ENCODE measurements around the gene SMCO2. TPM values are rescaled to one million over a fixed set of nuclear protein-coding genes. Genes with fewer than 3 reads are reported as not detected.

The SMCO2 gene
- total RNA-seq, 2 donors from 2014 or later: 0.31 to 1.0 TPM

DNA sequence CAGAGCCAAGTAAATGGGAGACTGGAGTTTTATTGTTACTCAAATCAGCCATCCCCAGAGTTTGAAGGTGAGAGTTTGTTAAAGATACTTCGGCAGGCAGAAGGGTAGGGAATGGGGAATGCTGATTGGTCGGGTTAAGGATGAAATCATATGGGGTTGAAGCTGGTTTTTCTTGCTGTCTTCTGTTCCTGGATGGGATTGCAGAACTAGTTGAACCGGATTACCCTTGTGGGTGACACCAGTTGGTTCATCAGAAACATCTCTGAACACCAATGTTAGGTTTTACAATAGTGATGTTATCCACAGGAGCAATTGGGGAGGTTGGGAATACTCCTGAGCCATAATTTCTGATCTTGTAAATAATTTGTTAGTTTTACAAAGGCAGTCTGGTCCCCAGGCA lies 18.7 kb upstream of the SMCO2 start:
- no peak for DNase-seq
- 86 to 93% methylated on average over 2 to 3 of the region's 3 CpGs for WGBS, 2 experiments (ENCODE audit: insufficient coverage in 1 of 2, insufficient read length in 1 of 2)
- TF ChIP-seq, protein P1, sequence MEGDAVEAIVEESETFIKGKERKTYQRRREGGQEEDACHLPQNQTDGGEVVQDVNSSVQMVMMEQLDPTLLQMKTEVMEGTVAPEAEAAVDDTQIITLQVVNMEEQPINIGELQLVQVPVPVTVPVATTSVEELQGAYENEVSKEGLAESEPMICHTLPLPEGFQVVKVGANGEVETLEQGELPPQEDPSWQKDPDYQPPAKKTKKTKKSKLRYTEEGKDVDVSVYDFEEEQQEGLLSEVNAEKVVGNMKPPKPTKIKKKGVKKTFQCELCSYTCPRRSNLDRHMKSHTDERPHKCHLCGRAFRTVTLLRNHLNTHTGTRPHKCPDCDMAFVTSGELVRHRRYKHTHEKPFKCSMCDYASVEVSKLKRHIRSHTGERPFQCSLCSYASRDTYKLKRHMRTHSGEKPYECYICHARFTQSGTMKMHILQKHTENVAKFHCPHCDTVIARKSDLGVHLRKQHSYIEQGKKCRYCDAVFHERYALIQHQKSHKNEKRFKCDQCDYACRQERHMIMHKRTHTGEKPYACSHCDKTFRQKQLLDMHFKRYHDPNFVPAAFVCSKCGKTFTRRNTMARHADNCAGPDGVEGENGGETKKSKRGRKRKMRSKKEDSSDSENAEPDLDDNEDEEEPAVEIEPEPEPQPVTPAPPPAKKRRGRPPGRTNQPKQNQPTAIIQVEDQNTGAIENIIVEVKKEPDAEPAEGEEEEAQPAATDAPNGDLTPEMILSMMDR (conservative IDR thresholded peaks at IDR 0.05): no peak
- Mint-ChIP-seq H3K36me3 (ENCODE audit: low read depth) (peaks cover 2% of the 10 kb centered on the region), H3K27ac (no peak overlapping the region), H3K27me3 (ENCODE audit: insufficient read depth) (no peaks in the 10 kb centered on the region), H3K4me1 (peaks cover 17% of the 10 kb centered on the region), H3K9me3 (peaks cover 9% of the 10 kb centered on the region), H3K4me3 (no peak overlapping the region)
- Histone ChIP-seq H3K36me3 (ENCODE audit: control insufficient read depth, insufficient read depth, low read length) (no peaks in the 10 kb centered on the region), H3K9ac (ENCODE audit: extremely low read depth, low read length, poor library complexity, severe bottlenecking) (no peak overlapping the region), H3K9me3 (ENCODE audit: control insufficient read depth, low read length) (no peaks in the 10 kb centered on the region), H3K27me3 (ENCODE audit: control insufficient read depth, insufficient read depth, low read length, poor library complexity, severe bottlenecking) (no peaks in the 10 kb centered on the region), H3K4me3 (ENCODE audit: low read length) (no peak overlapping the region), H3K27ac (ENCODE audit: low read depth, low read length) (no peak overlapping the region), H3K4me1 (ENCODE audit: control insufficient read depth, insufficient read depth, low read length) (no peaks in the 10 kb centered on the region)

DNA sequence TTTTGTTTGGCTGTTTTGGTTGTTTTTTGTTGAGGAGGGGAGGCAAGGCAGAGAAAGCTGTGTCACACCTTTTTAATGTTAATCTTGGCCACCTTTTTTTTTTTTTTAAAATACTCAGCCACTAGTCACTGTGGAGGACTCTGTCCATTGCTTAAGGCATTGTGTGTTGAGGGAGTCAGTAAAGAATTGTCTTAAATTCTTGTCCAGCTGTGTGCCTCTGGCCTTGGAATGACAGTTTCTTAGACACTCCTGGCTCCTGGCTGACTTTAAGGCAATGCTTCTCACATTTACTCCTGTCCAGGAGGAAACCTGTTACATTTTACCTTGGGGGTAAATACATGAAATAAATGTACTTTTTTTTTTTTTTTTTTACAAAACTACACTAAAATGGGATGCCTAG lies 18.1 kb upstream of the SMCO2 start:
- Histone ChIP-seq H3K9ac (ENCODE audit: extremely low read depth, low read length, poor library complexity, severe bottlenecking) (no peak overlapping the region), H3K27ac (ENCODE audit: low read depth, low read length) (no peak overlapping the region), H3K27me3 (ENCODE audit: control insufficient read depth, insufficient read depth, low read length, poor library complexity, severe bottlenecking) (no peaks in the 10 kb centered on the region), H3K36me3 (ENCODE audit: control insufficient read depth, insufficient read depth, low read length) (no peaks in the 10 kb centered on the region), H3K4me3 (ENCODE audit: low read length) (no peak overlapping the region), H3K4me1 (ENCODE audit: control insufficient read depth, insufficient read depth, low read length) (no peaks in the 10 kb centered on the region), H3K9me3 (ENCODE audit: control insufficient read depth, low read length) (no peaks in the 10 kb centered on the region)
- no peak overlapping the region for H3K27ac Mint-ChIP-seq
- H3K36me3 Mint-ChIP-seq (ENCODE audit: low read depth): peaks cover 2% of the 10 kb centered on the region
- DNase-seq: no peak
- H3K27me3 Mint-ChIP-seq (ENCODE audit: insufficient read depth): no peaks in the 10 kb centered on the region
- peaks cover 17% of the 10 kb centered on the region for H3K4me1 Mint-ChIP-seq
- no peak overlapping the region for H3K4me3 Mint-ChIP-seq
- TF ChIP-seq, protein P1 (conservative IDR thresholded peaks at IDR 0.05): no peak
- H3K9me3 Mint-ChIP-seq: peaks cover 9% of the 10 kb centered on the region

DNA sequence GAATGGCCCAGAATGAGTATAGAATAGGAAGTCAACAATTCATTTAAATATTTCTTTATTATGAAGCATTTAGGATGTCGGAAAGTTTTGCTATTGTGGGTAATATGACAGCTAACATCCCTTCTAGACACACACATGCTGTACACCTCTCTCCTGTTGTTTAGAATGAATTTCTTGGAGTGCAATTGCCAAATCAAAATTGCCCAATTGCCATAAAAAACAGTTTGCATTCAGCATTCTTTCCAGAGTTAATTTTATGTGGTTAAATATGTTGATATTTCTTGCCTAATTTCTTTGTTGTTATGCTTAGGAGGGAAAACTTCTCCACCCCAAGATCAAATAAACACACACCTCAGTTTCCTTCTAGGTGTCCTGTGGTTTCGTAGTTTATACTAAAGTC lies 16.9 kb upstream of the SMCO2 start:
- Mint-ChIP-seq H3K36me3 (ENCODE audit: low read depth) (peaks cover 2% of the 10 kb centered on the region), H3K4me1 (peaks cover 15% of the 10 kb centered on the region), H3K4me3 (no peak overlapping the region), H3K27ac (no peak overlapping the region), H3K9me3 (peaks cover 9% of the 10 kb centered on the region), H3K27me3 (ENCODE audit: insufficient read depth) (no peaks in the 10 kb centered on the region)
- Histone ChIP-seq H3K9ac (ENCODE audit: extremely low read depth, low read length, poor library complexity, severe bottlenecking) (no peak overlapping the region), H3K27ac (ENCODE audit: low read depth, low read length) (no peak overlapping the region), H3K9me3 (ENCODE audit: control insufficient read depth, low read length) (no peaks in the 10 kb centered on the region), H3K27me3 (ENCODE audit: control insufficient read depth, insufficient read depth, low read length, poor library complexity, severe bottlenecking) (no peaks in the 10 kb centered on the region), H3K4me3 (ENCODE audit: low read length) (no peak overlapping the region), H3K36me3 (ENCODE audit: control insufficient read depth, insufficient read depth, low read length) (no peaks in the 10 kb centered on the region), H3K4me1 (ENCODE audit: control insufficient read depth, insufficient read depth, low read length) (no peaks in the 10 kb centered on the region)
- no peak for DNase-seq
- 100% methylated on average over 1 of the region's 2 CpGs; no CpG with 5 or more reads in 1 of the 2 experiments for WGBS, 2 experiments (ENCODE audit: insufficient coverage in 1 of 2, insufficient read length in 1 of 2)
- TF ChIP-seq, protein P1 (conservative IDR thresholded peaks at IDR 0.05): no peak

Data from endodermal cell (in vitro differentiated cells).